GM10266 (cell line): ENCODE results near the gene NUDT9.

Source experiments
- DNase-seq: peaks from one replicate; pipeline ENCODE4 v3.0.0; 2012; ENCODE audit errors: extremely low spot score
- TF ChIP-seq, protein P1 (sequence below): IDR thresholded peaks from 2 replicates; pipeline ENCODE4 v1.5.1; 2012; ENCODE audit warnings: mild to moderate bottlenecking, low read depth; ENCODE audit not compliant: control insufficient read depth, insufficient read depth; ENCODE audit errors: missing control alignments

NUDT9 gene

DNA sequence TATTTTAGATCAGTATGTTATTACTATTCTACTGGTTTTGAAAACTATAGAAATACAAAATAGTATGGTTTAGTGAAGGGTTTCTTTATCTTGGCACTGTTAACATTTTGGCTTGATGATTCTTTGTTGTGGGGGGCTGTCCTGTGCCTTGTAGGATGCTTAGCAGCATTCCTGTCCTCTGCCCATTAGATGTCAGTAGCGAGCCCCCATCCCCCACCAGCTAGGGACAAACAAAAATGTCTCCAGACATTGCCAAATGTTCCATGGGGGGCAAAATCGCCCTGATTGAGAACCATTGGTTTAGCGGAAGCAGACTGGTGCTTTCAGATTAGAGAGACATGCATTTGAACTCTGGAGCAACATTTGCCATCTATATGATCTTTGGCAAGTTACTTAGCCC, 83.5 kb downstream of the NUDT9 start:
- DNase-seq, result no peak
- TF ChIP-seq, protein P1, sequence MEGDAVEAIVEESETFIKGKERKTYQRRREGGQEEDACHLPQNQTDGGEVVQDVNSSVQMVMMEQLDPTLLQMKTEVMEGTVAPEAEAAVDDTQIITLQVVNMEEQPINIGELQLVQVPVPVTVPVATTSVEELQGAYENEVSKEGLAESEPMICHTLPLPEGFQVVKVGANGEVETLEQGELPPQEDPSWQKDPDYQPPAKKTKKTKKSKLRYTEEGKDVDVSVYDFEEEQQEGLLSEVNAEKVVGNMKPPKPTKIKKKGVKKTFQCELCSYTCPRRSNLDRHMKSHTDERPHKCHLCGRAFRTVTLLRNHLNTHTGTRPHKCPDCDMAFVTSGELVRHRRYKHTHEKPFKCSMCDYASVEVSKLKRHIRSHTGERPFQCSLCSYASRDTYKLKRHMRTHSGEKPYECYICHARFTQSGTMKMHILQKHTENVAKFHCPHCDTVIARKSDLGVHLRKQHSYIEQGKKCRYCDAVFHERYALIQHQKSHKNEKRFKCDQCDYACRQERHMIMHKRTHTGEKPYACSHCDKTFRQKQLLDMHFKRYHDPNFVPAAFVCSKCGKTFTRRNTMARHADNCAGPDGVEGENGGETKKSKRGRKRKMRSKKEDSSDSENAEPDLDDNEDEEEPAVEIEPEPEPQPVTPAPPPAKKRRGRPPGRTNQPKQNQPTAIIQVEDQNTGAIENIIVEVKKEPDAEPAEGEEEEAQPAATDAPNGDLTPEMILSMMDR, result peak; percentile 24

DNA sequence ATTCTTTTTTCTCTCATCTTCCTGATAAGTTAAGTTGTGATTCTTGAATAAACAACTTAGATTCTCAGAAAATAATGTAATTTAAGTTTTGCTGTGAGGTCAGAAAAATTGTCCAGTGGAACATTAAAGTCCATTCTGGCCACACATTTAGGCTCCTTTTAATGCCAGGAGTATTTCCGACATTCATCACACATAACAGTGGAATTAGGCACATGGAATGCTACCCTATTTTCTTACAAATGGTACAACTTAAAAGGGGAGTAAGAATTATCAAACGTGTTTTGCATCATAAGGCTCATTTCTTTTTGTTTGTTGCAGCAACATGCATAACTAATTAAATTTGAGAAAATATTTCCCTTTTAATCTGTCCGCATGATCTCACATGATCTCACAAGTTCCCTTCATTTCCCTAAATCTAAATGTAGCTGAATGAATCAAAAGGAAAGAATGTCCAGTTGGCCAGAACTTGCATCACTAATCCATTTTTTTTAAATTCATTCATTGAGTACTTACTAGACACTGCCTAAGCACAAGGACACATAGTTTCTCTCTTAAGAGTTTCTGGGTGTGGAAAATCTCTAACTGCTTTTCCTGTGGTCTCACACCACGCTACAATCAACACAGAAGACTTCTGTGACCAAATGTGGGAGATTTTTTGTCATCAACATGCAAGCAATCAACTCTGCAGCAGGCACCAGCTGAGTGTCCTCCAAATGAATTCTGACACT, 84.8 kb downstream of the NUDT9 start:
- no peak for DNase-seq
- TF ChIP-seq, protein P1, result no peak
